ENCODE data around the gene CYTH4.

Gene CYTH4

DNA sequence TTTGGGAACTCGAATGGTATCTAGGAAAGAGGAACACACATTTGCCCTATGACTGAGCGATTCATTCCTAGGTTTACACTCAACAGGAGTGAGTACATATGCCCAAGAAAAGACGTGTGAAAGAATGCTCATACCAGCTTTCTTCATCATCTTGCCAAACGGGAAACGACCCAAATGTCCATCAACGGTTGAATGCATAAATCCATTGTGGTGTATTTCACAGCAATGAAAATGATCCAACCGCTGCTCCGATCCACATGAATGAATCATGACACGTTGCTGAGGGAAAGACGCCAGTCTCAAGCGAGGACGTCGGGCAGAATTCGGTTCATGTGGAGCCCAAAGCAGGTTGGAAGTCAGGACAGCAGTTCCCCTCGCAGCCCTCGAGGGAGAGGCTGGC lies 71.5 kb downstream of the CYTH4 start:
- DNase-seq, result no peak

DNA sequence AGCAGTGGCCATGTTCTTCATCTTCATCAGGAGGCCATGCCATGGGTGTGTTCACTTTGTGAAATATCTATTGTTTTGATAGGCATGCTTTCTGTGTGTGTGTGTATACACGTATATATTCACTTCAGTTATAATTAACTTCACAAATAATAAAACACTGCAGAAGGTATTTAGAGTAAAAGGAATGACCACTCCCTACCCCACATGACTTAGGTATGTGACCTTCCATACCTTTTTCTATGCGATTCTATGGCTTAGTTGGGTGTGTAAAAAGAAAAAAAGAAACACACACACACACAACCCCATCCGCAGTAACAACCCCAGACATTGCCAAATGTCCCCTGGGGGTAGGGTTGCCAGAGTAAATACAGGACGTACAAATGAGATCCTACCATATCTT lies 72.0 kb downstream of the CYTH4 start:
- DNase-seq, result no peak

DNA sequence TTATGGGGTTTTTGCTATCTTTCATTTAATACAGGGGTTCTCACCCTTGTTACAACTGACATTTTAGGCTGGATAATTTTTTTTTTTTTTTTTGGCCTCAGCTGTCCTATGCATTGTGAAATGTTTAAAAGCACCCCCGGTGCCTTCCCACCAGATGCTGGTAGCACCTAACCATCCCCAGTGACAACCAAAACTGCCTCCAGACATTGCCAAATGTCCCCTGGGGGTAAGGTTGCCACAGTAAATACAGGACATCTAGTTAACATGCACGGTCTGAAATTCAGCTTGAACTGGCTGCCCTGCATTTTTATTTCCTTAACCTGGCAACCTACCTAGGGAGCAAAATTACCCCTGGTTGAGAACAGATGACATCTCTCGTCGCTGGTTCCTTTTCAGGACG lies 72.4 kb downstream of the CYTH4 start:
- DNase-seq, result no peak

DNA sequence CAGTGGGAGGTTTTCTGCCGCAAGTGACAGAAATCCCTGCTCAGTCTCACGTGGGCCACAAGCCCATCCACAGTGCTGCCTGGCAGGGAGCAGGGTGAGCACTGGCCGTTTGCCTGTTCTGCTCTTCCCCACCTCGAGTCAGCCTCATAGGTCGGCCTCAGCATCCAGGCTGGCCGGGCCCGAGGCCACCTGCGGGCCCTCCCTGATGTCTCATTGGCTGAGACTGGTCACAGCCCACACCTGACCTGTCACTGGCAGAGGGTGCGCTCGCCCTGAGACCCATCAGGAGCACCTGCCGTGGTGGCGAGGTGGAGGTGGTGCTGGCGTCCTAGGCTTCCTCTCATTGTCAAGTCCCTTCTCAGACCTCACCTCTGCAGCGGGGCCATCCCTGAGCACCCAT lies 72.9 kb downstream of the CYTH4 start:
- DNase-seq, result no peak

DNA sequence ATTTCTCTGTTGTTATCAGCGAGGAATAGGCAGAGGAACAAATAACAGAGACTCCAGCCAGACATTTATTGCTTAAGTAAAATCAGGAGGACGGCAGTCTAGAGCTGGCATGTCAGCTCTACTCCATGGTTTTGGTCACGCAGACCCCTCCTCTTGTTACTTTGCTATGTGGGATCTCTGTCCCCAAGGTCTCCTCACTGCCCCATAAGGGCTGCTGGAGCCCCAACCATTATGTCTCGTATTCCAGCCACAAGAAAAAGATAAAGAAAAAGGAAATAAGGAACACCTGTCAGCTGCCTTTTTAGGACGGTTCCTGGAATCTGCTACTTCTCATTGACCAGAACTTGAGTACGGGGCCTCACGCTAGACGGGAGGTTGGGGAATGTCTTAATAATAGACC lies 74.6 kb downstream of the CYTH4 start:
- no peak for DNase-seq

DNA sequence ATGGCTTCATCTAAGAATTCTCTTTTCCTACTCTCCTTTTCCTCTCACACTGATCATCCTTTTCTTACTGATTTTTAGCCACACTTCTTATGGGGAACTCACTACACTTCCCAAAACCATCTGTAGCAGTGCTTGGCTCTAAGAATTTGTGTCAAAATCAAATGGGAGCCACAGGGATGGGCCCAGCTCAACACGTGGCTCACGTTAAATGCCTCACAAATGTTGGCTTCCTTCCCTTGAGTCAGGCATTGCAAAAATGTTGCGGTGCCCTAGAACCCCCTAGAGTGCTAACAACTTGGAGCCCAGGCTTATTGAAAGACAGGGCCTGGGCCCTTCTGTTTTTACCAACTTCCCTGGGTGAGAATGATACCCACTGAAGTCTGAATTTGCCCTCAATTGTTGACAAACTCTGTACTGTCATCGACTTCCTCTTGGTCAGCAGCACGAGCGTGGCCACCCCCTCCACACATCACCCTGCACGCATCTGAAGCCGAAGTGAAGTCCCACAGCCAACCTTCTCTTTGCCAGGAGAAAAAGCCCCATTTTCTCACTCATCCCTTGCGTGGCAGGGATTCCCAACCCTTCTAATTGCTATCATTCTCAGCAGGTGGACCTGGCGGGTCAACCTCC lies 75.3 kb downstream of the CYTH4 start:
- no peak for DNase-seq

DNA sequence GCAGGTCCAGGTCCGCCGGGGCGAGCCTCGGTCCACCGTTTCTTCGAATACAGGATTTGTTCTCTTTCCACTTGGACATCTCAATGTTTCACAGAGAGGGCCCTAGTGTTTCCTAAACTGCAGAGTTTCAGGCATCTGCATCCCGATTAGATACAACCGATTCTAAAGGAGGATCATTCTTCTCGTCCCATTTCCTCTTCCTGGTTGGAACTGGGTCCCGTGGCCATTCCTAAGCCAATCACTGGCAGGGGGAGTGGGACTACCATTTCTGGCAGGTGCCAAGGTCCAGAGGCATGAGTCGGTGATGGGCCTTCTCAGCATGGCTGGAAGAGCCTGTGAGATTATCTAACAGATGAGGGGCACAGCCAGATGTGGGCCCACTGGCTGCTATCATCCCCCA lies 76.1 kb downstream of the CYTH4 start:
- DNase-seq, result no peak

DNA sequence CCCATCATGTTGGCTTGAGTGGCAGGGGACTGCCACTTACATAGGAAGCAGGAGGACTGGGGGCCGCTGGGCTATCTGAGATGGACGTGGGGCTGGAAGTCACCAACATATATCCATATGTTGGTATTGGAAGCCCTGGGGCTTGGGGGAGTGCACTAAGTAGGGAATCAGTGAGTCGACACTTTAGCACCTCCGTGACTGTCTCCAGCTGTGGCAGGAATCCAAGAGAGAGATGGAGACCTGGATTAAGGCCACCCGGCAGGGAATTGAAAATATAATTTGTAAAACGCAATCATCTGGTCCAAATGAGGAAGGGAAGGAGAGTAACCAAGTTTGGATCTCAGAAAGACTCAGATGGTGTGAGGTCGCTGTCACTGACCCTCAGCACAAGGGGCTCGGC lies 76.6 kb downstream of the CYTH4 start:
- DNase-seq, result no peak

DNA sequence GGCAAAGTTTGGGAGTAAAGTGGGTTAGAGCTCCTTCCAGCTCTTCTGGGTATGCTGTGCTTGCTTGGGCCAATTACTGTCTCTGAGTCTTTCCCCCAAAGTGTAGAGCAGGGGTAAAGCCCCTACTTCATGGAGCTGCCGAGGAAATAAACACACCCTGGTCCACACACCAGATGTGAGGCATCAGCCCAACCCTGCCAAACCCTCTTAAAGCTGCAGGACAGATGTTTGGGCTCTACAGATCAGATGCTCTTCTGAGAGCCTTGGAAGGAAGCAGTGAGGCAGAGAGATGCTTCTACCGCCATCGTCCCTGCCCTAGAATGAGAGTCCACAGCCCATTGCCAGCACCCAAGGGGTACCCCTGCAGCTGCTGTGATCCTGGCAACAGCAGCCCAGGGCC lies 80.3 kb downstream of the CYTH4 start:
- no peak for DNase-seq

DNA sequence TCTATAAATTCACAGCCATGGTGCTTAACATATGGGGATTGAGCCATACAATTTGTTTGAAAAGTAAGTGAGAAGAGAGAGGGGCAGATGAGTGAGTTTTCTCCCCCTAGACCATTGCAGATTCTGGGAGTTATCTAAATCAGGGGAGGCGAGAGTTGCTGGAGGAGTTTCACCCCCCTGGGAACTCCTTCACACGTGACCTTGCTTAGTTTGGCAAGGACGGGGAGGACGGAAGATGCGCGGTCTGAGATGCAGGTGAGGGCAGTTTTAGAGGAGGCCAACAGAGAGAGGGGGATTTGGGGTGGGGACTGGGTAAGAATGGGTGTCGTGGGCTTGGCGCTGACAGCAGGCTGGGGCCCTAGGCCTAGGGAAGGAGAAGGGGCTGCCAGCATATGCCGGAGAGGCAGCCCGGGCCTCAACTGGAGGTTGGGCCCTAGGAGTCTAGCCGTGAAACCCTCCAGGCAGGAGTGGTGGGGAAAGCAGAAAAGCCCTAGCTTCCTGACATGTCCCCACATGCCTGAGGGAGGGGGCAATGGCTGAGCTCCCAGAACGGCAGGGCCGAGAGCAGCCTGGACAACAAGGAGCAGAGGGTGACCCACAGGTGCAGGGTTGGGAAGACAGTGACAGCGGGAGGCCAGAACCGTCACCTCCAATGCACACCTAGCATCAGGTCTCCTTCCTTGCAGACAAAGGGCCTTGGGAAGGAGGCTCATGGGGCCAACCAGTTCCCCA lies 81.1 kb downstream of the CYTH4 start:
- DNase-seq, result no peak
